Endodermal cell (in vitro differentiated cells): ENCODE results near the gene MEI1. TPM values are rescaled to one million over a fixed set of nuclear protein-coding genes. Genes with fewer than 3 reads are reported as not detected.

ENCODE experiments used
- DNase-seq: peaks from one replicate; pipeline ENCODE4 v3.0.0-alpha.2; 2017
- H3K27ac ChIP-seq: 2 replicates; pipeline ENCODE4 v1.5.1; 2013; ENCODE audit warnings: mild to moderate bottlenecking, low read depth, low read length, moderate library complexity
- H3K27me3 ChIP-seq: 2 replicates; pipeline ENCODE4 v1.6.1; 2013; ENCODE audit warnings: mild to moderate bottlenecking, low read length, moderate library complexity; ENCODE audit not compliant: insufficient read depth, control insufficient read depth, poor library complexity, severe bottlenecking
- H3K36me3 ChIP-seq: 2 replicates; pipeline ENCODE4 v1.7.0; 2013; ENCODE audit warnings: mild to moderate bottlenecking, low read length, moderate library complexity; ENCODE audit not compliant: control insufficient read depth, insufficient read depth
- H3K4me1 ChIP-seq: one replicate; pipeline ENCODE4 v1.7.0; 2013; ENCODE audit warnings: low read length; ENCODE audit not compliant: control insufficient read depth, insufficient read depth
- H3K4me3 ChIP-seq: 2 replicates; pipeline ENCODE4 v1.5.1; 2013; ENCODE audit warnings: mild to moderate bottlenecking, low read length, moderate library complexity
- H3K9ac ChIP-seq: 2 replicates; pipeline ENCODE4 v1.6.1; 2013; ENCODE audit warnings: mild to moderate bottlenecking, low read length, moderate library complexity; ENCODE audit not compliant: poor library complexity, severe bottlenecking; ENCODE audit errors: extremely low read depth
- H3K9me3 ChIP-seq: 2 replicates; pipeline ENCODE4 v1.6.1; 2013; ENCODE audit warnings: mild to moderate bottlenecking, low read length, moderate library complexity; ENCODE audit not compliant: control insufficient read depth
- H3K27ac Mint-ChIP-seq: 2 replicates; pipeline ENCODE4 v1.8.0; 2020; ENCODE audit warnings: mixed read lengths
- H3K27me3 Mint-ChIP-seq: 2 replicates; pipeline ENCODE4 v1.8.0; 2021; ENCODE audit warnings: mild to moderate bottlenecking, mixed read lengths; ENCODE audit not compliant: insufficient read depth
- H3K36me3 Mint-ChIP-seq: 2 replicates; pipeline ENCODE4 v1.8.0; 2020; ENCODE audit warnings: low read depth, mixed read lengths
- H3K4me1 Mint-ChIP-seq: 2 replicates; pipeline ENCODE4 v1.8.0; 2020; ENCODE audit warnings: mixed read lengths
- H3K4me3 Mint-ChIP-seq: 2 replicates; pipeline ENCODE4 v1.8.0; 2020; ENCODE audit warnings: mild to moderate bottlenecking, moderate library complexity, mixed read lengths
- H3K9me3 Mint-ChIP-seq: 2 replicates; pipeline ENCODE4 v1.8.0; 2020; ENCODE audit warnings: mild to moderate bottlenecking, mixed read lengths
- CTCF ChIP-seq: fragments of 200-600 bp; sonication (generic); conservative IDR thresholded peaks from 2 replicates; pipeline ENCODE4 v1.5.0; 2021; ENCODE audit warnings: antibody characterized with exemption, mild to moderate bottlenecking
- WGBS, 2 experiments: methylation state at CpG; one replicate each; pipeline versions ENCODE4 v1.1.5 to v1.1.7; 2013; ENCODE audit warnings: missing lambda C conversion rate in 2 of 2, mixed read lengths in 1 of 2; ENCODE audit not compliant: insufficient coverage in 1 of 2, insufficient read length in 1 of 2; 5-methylcytosine and 5-hydroxymethylcytosine counted together
- total RNA-seq, 2 donors: library from RNA; stranded (reverse); fragmentation: NEBNext Ultra II Directional in 1 of 2; extraction: Animal tissue kit (Norgen Biotek cat#: 25700) in 1 of 2; gene quantifications; 2 replicates in 1 of 2; 3 replicates in 1 of 2; pipeline ENCODE4 v1.2.1, GENCODE V29; 2021

Gene MEI1
- total RNA-seq, 2 donors from 2014 or later = 1.2 to 1.5 TPM

GRCh38 chr22:41841085-41841712 is 141.9 kb downstream of the MEI1 start:
- peaks cover 50% of the 10 kb centered on the region for H3K36me3 ChIP-seq
- no peaks in the 10 kb centered on the region for H3K27me3 ChIP-seq
- H3K4me1 ChIP-seq = peaks cover 15% of the 10 kb centered on the region
- Mint-ChIP-seq H3K4me1 (peaks cover 43% of the 10 kb centered on the region), H3K27ac (peak overlapping the region; percentile 48), H3K4me3 (no peak overlapping the region), H3K36me3 (peaks cover 29% of the 10 kb centered on the region), H3K27me3 (no peaks in the 10 kb centered on the region), H3K9me3 (no peaks in the 10 kb centered on the region)
- H3K4me3 ChIP-seq = no peak overlapping the region
- TF ChIP-seq CTCF = no peak
- 89 to 100% methylated on average over 1 to 3 of the region's 3 CpGs for WGBS, 2 experiments
- H3K27ac ChIP-seq = no peak overlapping the region
- no peak for DNase-seq
- H3K9ac ChIP-seq = no peak overlapping the region
- no peaks in the 10 kb centered on the region for H3K9me3 ChIP-seq

GRCh38 chr22:41842996-41843970 is 144.0 kb downstream of the MEI1 start:
- Mint-ChIP-seq H3K27me3 (no peaks in the 10 kb centered on the region), H3K9me3 (no peaks in the 10 kb centered on the region), H3K4me3 (no peak overlapping the region), H3K27ac (no peak overlapping the region), H3K36me3 (peaks cover 17% of the 10 kb centered on the region), H3K4me1 (peaks cover 56% of the 10 kb centered on the region)
- 96 to 100% methylated on average over 8 of the region's 8 CpGs for WGBS, 2 experiments
- Histone ChIP-seq H3K27me3 (no peaks in the 10 kb centered on the region), H3K9ac (no peak overlapping the region), H3K9me3 (no peaks in the 10 kb centered on the region), H3K27ac (no peak overlapping the region), H3K36me3 (peaks cover 36% of the 10 kb centered on the region), H3K4me3 (no peak overlapping the region), H3K4me1 (peaks cover 28% of the 10 kb centered on the region)
- DNase-seq = no peak
- TF ChIP-seq CTCF = no peak

- Histone ChIP-seq H3K4me3 (no peak overlapping the region), H3K9ac (no peak overlapping the region), H3K36me3 (peaks cover 34% of the 10 kb centered on the region), H3K27ac (no peak overlapping the region), H3K27me3 (no peaks in the 10 kb centered on the region), H3K4me1 (peaks cover 28% of the 10 kb centered on the region), H3K9me3 (no peaks in the 10 kb centered on the region)
- no peaks in the 10 kb centered on the region for H3K9me3 Mint-ChIP-seq
- WGBS, 2 experiments = no CpG with 5 or more reads among the region's 1 CpG
- H3K4me1 Mint-ChIP-seq = peaks cover 57% of the 10 kb centered on the region
- H3K4me3 Mint-ChIP-seq = no peak overlapping the region
- DNase-seq = no peak
- peak overlapping the region; percentile 49 for H3K27ac Mint-ChIP-seq
- peaks cover 21% of the 10 kb centered on the region for H3K36me3 Mint-ChIP-seq
- no peaks in the 10 kb centered on the region for H3K27me3 Mint-ChIP-seq
- no peak for TF ChIP-seq CTCF
These were observed 144.7 kb downstream of the MEI1 start for GRCh38 chr22:41844036-41844435.
